ENCODE data around the gene DHRSX. TPM values are rescaled to one million over a fixed set of nuclear protein-coding genes. Genes with fewer than 3 reads are reported as not detected.

The DHRSX gene
- total RNA-seq, 1 experiment from 2014 or later: 23.9 TPM

GRCh38 chrX:2192584-2193272 is 308.0 kb downstream of the DHRSX start:
- POLR2A ChIA-PET: no interaction called here
- no peaks in the 10 kb centered on the region for H3K27me3 Mint-ChIP-seq (ENCODE audit: insufficient read depth, unreplicated experiment)
- intact Hi-C loops (cut with micrococcal nuclease): no loop called here
- BruUV-seq (replicated peaks): no TSS peak
- no peaks in the 10 kb centered on the region for H3K36me3 Mint-ChIP-seq (ENCODE audit: insufficient read depth, unreplicated experiment)
- CTCF ChIA-PET: no interaction called here
- H3K4me1 Mint-ChIP-seq (ENCODE audit: insufficient read depth, unreplicated experiment): no peaks in the 10 kb centered on the region
- no peak for DNase-seq (ENCODE audit: unreplicated experiment)
- no peak for TF ChIP-seq CTCF (IDR thresholded peaks at IDR 0.05; ENCODE audit: unreplicated experiment)
- H3K4me3 Mint-ChIP-seq (ENCODE audit: unreplicated experiment): no peak overlapping the region
- peaks cover 22% of the 10 kb centered on the region for H3K9me3 Mint-ChIP-seq (ENCODE audit: unreplicated experiment)
- no peak overlapping the region for H3K27ac Mint-ChIP-seq (ENCODE audit: low read depth, unreplicated experiment)

- no peaks in the 10 kb centered on the region for H3K27me3 Mint-ChIP-seq (ENCODE audit: insufficient read depth, unreplicated experiment)
- ChIA-PET POLR2A (no interaction called here), CTCF (no interaction called here)
- no peak overlapping the region for H3K27ac Mint-ChIP-seq (ENCODE audit: low read depth, unreplicated experiment)
- H3K9me3 Mint-ChIP-seq (ENCODE audit: unreplicated experiment): peaks cover 18% of the 10 kb centered on the region
- H3K4me3 Mint-ChIP-seq (ENCODE audit: unreplicated experiment): no peak overlapping the region
- no peaks in the 10 kb centered on the region for H3K4me1 Mint-ChIP-seq (ENCODE audit: insufficient read depth, unreplicated experiment)
- BruUV-seq (replicated peaks): no TSS peak
- no peaks in the 10 kb centered on the region for H3K36me3 Mint-ChIP-seq (ENCODE audit: insufficient read depth, unreplicated experiment)
- DNase-seq (ENCODE audit: unreplicated experiment): no peak
- intact Hi-C loops (cut with micrococcal nuclease): no loop called here
- no peak for TF ChIP-seq CTCF (IDR thresholded peaks at IDR 0.05; ENCODE audit: unreplicated experiment)
Observed at GRCh38 chrX:2188840-2189239, 311.9 kb downstream of the DHRSX start.

- intact Hi-C loops (cut with micrococcal nuclease): no loop called here
- ChIA-PET POLR2A (no interaction called here), CTCF (no interaction called here)
- H3K9me3 Mint-ChIP-seq (ENCODE audit: unreplicated experiment): peaks cover 13% of the 10 kb centered on the region
- no peaks in the 10 kb centered on the region for H3K27me3 Mint-ChIP-seq (ENCODE audit: insufficient read depth, unreplicated experiment)
- no peaks in the 10 kb centered on the region for H3K4me1 Mint-ChIP-seq (ENCODE audit: insufficient read depth, unreplicated experiment)
- DNase-seq (ENCODE audit: unreplicated experiment): no peak
- H3K27ac Mint-ChIP-seq (ENCODE audit: low read depth, unreplicated experiment): no peak overlapping the region
- no peak for TF ChIP-seq CTCF (IDR thresholded peaks at IDR 0.05; ENCODE audit: unreplicated experiment)
- BruUV-seq (replicated peaks): no TSS peak
- no peaks in the 10 kb centered on the region for H3K36me3 Mint-ChIP-seq (ENCODE audit: insufficient read depth, unreplicated experiment)
- H3K4me3 Mint-ChIP-seq (ENCODE audit: unreplicated experiment): no peak overlapping the region
Observed at GRCh38 chrX:2188330-2188792, 312.4 kb downstream of the DHRSX start.

- no TSS peak for BruUV-seq (replicated peaks)
- H3K9me3 Mint-ChIP-seq (ENCODE audit: unreplicated experiment): peaks cover 8% of the 10 kb centered on the region
- DNase-seq (ENCODE audit: unreplicated experiment): no peak
- H3K36me3 Mint-ChIP-seq (ENCODE audit: insufficient read depth, unreplicated experiment): no peaks in the 10 kb centered on the region
- H3K27ac Mint-ChIP-seq (ENCODE audit: low read depth, unreplicated experiment): no peak overlapping the region
- no peaks in the 10 kb centered on the region for H3K4me1 Mint-ChIP-seq (ENCODE audit: insufficient read depth, unreplicated experiment)
- no peak overlapping the region for H3K4me3 Mint-ChIP-seq (ENCODE audit: unreplicated experiment)
- no peaks in the 10 kb centered on the region for H3K27me3 Mint-ChIP-seq (ENCODE audit: insufficient read depth, unreplicated experiment)
- ChIA-PET CTCF (no interaction called here), POLR2A (no interaction called here)
- TF ChIP-seq CTCF (IDR thresholded peaks at IDR 0.05; ENCODE audit: unreplicated experiment): no peak
- intact Hi-C loops (cut with micrococcal nuclease): no loop called here
Observed at GRCh38 chrX:2187352-2188115, 313.2 kb downstream of the DHRSX start.

Measured in MCF 10A (cell line).